Neuronal stem cell (in vitro differentiated cells): ENCODE data around the gene GAS6.

Experiments used
- DNase-seq: peaks from one replicate; pipeline ENCODE4 v3.0.0-alpha.2; 2013; ENCODE audit warnings: low spot score
- H2AFZ ChIP-seq: one replicate; pipeline ENCODE4 v1.6.1; 2013; ENCODE audit warnings: mild to moderate bottlenecking, low read length, inconsistent platforms
- H2AK5ac ChIP-seq: 2 replicates; pipeline ENCODE4 v1.6.1; 2013; ENCODE audit warnings: low read depth, mild to moderate bottlenecking, inconsistent platforms, low read length, moderate library complexity, mixed read lengths
- H2BK120ac ChIP-seq: 2 replicates; pipeline ENCODE4 v1.6.1; 2013; ENCODE audit warnings: low read depth, mild to moderate bottlenecking, inconsistent platforms, low read length, moderate library complexity, mixed read lengths
- H2BK12ac ChIP-seq: one replicate; pipeline ENCODE4 v1.6.1; 2013; ENCODE audit warnings: low read length, inconsistent platforms
- H2BK15ac ChIP-seq: 2 replicates; pipeline ENCODE4 v1.6.1; 2013; ENCODE audit warnings: mild to moderate bottlenecking, low read length, inconsistent platforms, mixed read lengths
- H2BK5ac ChIP-seq: one replicate; pipeline ENCODE4 v1.6.1; 2013; ENCODE audit warnings: inconsistent platforms, mild to moderate bottlenecking, low read length, moderate library complexity
- H3K14ac ChIP-seq: one replicate; pipeline ENCODE4 v1.6.1; 2013; ENCODE audit warnings: low read length, inconsistent platforms
- H3K18ac ChIP-seq: 2 replicates; pipeline ENCODE4 v1.6.1; 2013; ENCODE audit warnings: low read length, inconsistent platforms
- H3K23ac ChIP-seq: 2 replicates; pipeline ENCODE4 v1.6.1; 2013; ENCODE audit warnings: low read depth, mild to moderate bottlenecking, mixed read lengths, low read length, inconsistent platforms; ENCODE audit not compliant: poor library complexity
- H3K27ac ChIP-seq: replicated peaks from 3 replicates; pipeline ENCODE4 v1.5.1; 2013; ENCODE audit warnings: low read length, inconsistent platforms
- H3K27me3 ChIP-seq, 3 experiments: 2 replicates each; pipeline ENCODE4 v1.6.1; 2013; ENCODE audit warnings: low read length in 3 of 3, mild to moderate bottlenecking in 2 of 3, inconsistent platforms in 1 of 3, low read depth in 1 of 3, mixed read lengths in 1 of 3, moderate library complexity in 1 of 3; ENCODE audit not compliant: control insufficient read depth in 3 of 3, insufficient read depth in 3 of 3
- H3K36me3 ChIP-seq, 2 donors: replicated peaks in 1 of 2; 2 replicates each; pipeline ENCODE4 v1.6.1; 2013; ENCODE audit warnings: low read length in 2 of 2; ENCODE audit not compliant: control insufficient read depth in 2 of 2, insufficient read depth in 2 of 2
- H3K4ac ChIP-seq: 2 replicates; pipeline ENCODE4 v1.6.1; 2013; ENCODE audit warnings: inconsistent platforms, mild to moderate bottlenecking, low read length, moderate library complexity
- H3K4me1 ChIP-seq, 2 donors: 1 replicate in 1 of 2; 2 replicates in 1 of 2; pipeline ENCODE4 v1.6.1; 2013; ENCODE audit warnings: low read length in 2 of 2, low read depth in 1 of 2; ENCODE audit not compliant: control insufficient read depth in 2 of 2, insufficient read depth in 1 of 2
- H3K4me2 ChIP-seq: one replicate; pipeline ENCODE4 v1.6.1; 2013; ENCODE audit warnings: mild to moderate bottlenecking, low read length, inconsistent platforms; ENCODE audit not compliant: insufficient read depth, poor library complexity, severe bottlenecking
- H3K4me3 ChIP-seq, 2 donors: 2 replicates each; pipeline ENCODE4 v1.5.1; 2013; ENCODE audit warnings: low read length in 2 of 2, mild to moderate bottlenecking in 2 of 2, inconsistent platforms in 1 of 2, moderate library complexity in 1 of 2
- H3K79me1 ChIP-seq: one replicate; pipeline ENCODE4 v1.6.1; 2013; ENCODE audit warnings: low read depth, mild to moderate bottlenecking, inconsistent platforms, low read length, moderate library complexity
- H3K9ac ChIP-seq: one replicate; pipeline ENCODE4 v1.6.1; 2013; ENCODE audit warnings: mild to moderate bottlenecking, low read depth, low read length, inconsistent platforms; ENCODE audit not compliant: poor library complexity
- H3K9me3 ChIP-seq, 2 donors: replicated peaks in 1 of 2; 2 replicates each; pipeline versions ENCODE3 to v1.6.1; 2013; ENCODE audit warnings: low read length in 2 of 2, mild to moderate bottlenecking in 2 of 2, inconsistent platforms in 1 of 2, low read depth in 1 of 2, mixed read lengths in 1 of 2, moderate library complexity in 1 of 2; ENCODE audit not compliant: control insufficient read depth in 2 of 2, insufficient read depth in 1 of 2
- H4K8ac ChIP-seq: one replicate; pipeline ENCODE4 v1.6.1; 2013; ENCODE audit warnings: low read depth, mild to moderate bottlenecking, inconsistent platforms, low read length, moderate library complexity
- H4K91ac ChIP-seq: one replicate; pipeline ENCODE4 v1.6.1; 2013; ENCODE audit warnings: low read length, low read depth, mild to moderate bottlenecking, inconsistent platforms; ENCODE audit not compliant: poor library complexity
- WGBS, 2 donors: extraction: QIAGEN DNeasy Blood & Tissue Kit; methylation state at CpG; one replicate each; pipeline ENCODE4 v1.1.7; 2013; ENCODE audit warnings: missing lambda C conversion rate in 2 of 2, mixed read lengths in 1 of 2; ENCODE audit not compliant: insufficient read length in 2 of 2, insufficient replicate concordance in 1 of 2; ENCODE audit errors: extremely low coverage in 2 of 2; 5-methylcytosine and 5-hydroxymethylcytosine counted together

GAS6 gene

GRCh38 chr13:113811081-113811928, 52.6 kb downstream of the GAS6 start:
- Histone ChIP-seq H3K4ac (no peak overlapping the region), H2BK120ac (no peak overlapping the region), H3K4me2 (no peak overlapping the region), H2BK15ac (no peak overlapping the region), H3K36me3 (no peaks in the 10 kb centered on the region), H3K23ac (no peak overlapping the region), H3K18ac (peak overlapping the region; percentile 64), H4K8ac (no peak overlapping the region), H3K27ac (no peak overlapping the region), H3K79me1 (peaks cover 3% of the 10 kb centered on the region), H2BK5ac (no peak overlapping the region), H2AK5ac (peak overlapping the region; percentile 63), H3K4me3 (no peak overlapping the region), H3K14ac (peak overlapping the region; percentile 8), H3K9ac (no peak overlapping the region), H2AFZ (no peak overlapping the region), H3K4me1 (no peaks in the 10 kb centered on the region), H4K91ac (no peak overlapping the region), H3K9me3 (peaks cover 13 to 14% of the 10 kb centered on the region in 2 donors), H3K27me3 (no peaks in the 10 kb centered on the region), H2BK12ac (no peak overlapping the region)
- DNase-seq: no peak
- no CpG with 5 or more reads among the region's 30 CpGs for WGBS, 2 donors

GRCh38 chr13:113810640-113811039, 53.2 kb downstream of the GAS6 start:
- Histone ChIP-seq H3K27me3 (no peaks in the 10 kb centered on the region), H3K27ac (no peak overlapping the region), H2BK5ac (no peak overlapping the region), H2AFZ (no peak overlapping the region), H3K14ac (no peak overlapping the region), H3K4me2 (no peak overlapping the region), H3K9me3 (peaks cover 13 to 15% of the 10 kb centered on the region in 2 donors), H3K4ac (no peak overlapping the region), H3K18ac (peak overlapping the region; percentile 53), H3K4me1 (no peaks in the 10 kb centered on the region), H3K9ac (no peak overlapping the region), H3K36me3 (no peaks in the 10 kb centered on the region), H3K23ac (no peak overlapping the region), H3K4me3 (no peak overlapping the region), H2BK120ac (no peak overlapping the region), H2BK15ac (no peak overlapping the region), H2BK12ac (no peak overlapping the region), H2AK5ac (no peak overlapping the region), H4K8ac (no peak overlapping the region), H3K79me1 (peaks cover 3% of the 10 kb centered on the region), H4K91ac (no peak overlapping the region)
- WGBS, 2 donors: no CpG with 5 or more reads among the region's 14 CpGs
- DNase-seq: no peak

- Histone ChIP-seq H2BK12ac (no peak overlapping the region), H2AFZ (no peak overlapping the region), H3K14ac (no peak overlapping the region), H4K8ac (no peak overlapping the region), H3K9me3 (peaks cover 13 to 15% of the 10 kb centered on the region in 2 donors), H3K23ac (no peak overlapping the region), H3K4me2 (no peak overlapping the region), H3K27me3 (no peaks in the 10 kb centered on the region), H3K79me1 (peaks cover 3% of the 10 kb centered on the region), H3K27ac (no peak overlapping the region), H2BK120ac (no peak overlapping the region), H4K91ac (no peak overlapping the region), H3K4me1 (no peaks in the 10 kb centered on the region), H3K4me3 (no peak overlapping the region), H2BK15ac (no peak overlapping the region), H3K9ac (no peak overlapping the region), H2AK5ac (no peak overlapping the region), H3K4ac (no peak overlapping the region), H2BK5ac (no peak overlapping the region), H3K18ac (no peak overlapping the region), H3K36me3 (no peaks in the 10 kb centered on the region)
- DNase-seq: no peak
- WGBS, 2 donors: no CpG with 5 or more reads among the region's 2 CpGs
Measured at GRCh38 chr13:113809934-113810333, 53.9 kb downstream of the GAS6 start.

GRCh38 chr13:113808058-113808834, 55.6 kb downstream of the GAS6 start:
- WGBS, 2 donors: no CpG with 5 or more reads among the region's 12 CpGs
- no peak overlapping the region for H4K91ac ChIP-seq

More at GRCh38 chr13:113808058-113808834, 55.6 kb downstream of the GAS6 start:
- H3K36me3 ChIP-seq: no peaks in the 10 kb centered on the region
- no peak overlapping the region for H3K18ac ChIP-seq
- H3K9ac ChIP-seq: no peak overlapping the region
- H3K4me3 ChIP-seq: no peak overlapping the region
- no peak overlapping the region for H2AFZ ChIP-seq
- H2BK15ac ChIP-seq: no peak overlapping the region
- no peaks in the 10 kb centered on the region for H3K27me3 ChIP-seq
- H3K79me1 ChIP-seq: peaks cover 3% of the 10 kb centered on the region
- DNase-seq: no peak
- no peak overlapping the region for H2BK5ac ChIP-seq
- H4K8ac ChIP-seq: no peak overlapping the region
- H3K23ac ChIP-seq: no peak overlapping the region
- H3K4ac ChIP-seq: no peak overlapping the region
- H3K27ac ChIP-seq: no peak overlapping the region
- H2BK12ac ChIP-seq: no peak overlapping the region
- H3K9me3 ChIP-seq: peaks cover 13 to 15% of the 10 kb centered on the region in 2 donors
- H3K4me2 ChIP-seq: no peak overlapping the region
- H2BK120ac ChIP-seq: no peak overlapping the region
- no peak overlapping the region for H3K14ac ChIP-seq
- H2AK5ac ChIP-seq: no peak overlapping the region
- H3K4me1 ChIP-seq: no peaks in the 10 kb centered on the region
